ENCODE data around the gene ZNHIT6. TPM values are rescaled to one million over a fixed set of nuclear protein-coding genes. Genes with fewer than 3 reads are reported as not detected.

The ZNHIT6 gene
- total RNA-seq (2022; extraction: Qiagen RNA extraction): 19.4 to 21.5 TPM (median 20.1 TPM) in 5 replicates

GRCh38 chr1:85707990-85708828 is at the start of gene ZNHIT6:
Gene ZNHIT6 (minus strand): TSS chr1:85708433. CDS start chr1:85708284, 149 bp downstream.

Other genes starting within 250 kb of the ZNHIT6 start
- gene DDAH1, start 243.3 kb downstream of the ZNHIT6 start, total RNA-seq (2022; extraction: Qiagen RNA extraction): 8.0 to 10.6 TPM (median 9.0 TPM) in 5 replicates
- 78.9 to 111 TPM (median 92.4 TPM) in 5 replicates for gene CCN1, start 127.7 kb downstream of the ZNHIT6 start, total RNA-seq (2022; extraction: Qiagen RNA extraction)

All from A549 treated with dexamethasone at 1 μM for 4 hours (cell line).